ENCODE data around the gene ARFRP1. TPM values are rescaled to one million over a fixed set of nuclear protein-coding genes. Genes with fewer than 3 reads are reported as not detected.

ARFRP1 gene
- total and polyA plus RNA-seq, 2 of the 13 experiments (the other 11 are each of a cell fraction or from before 2014, with no cell fraction given) = 32.0 to 51.1 TPM

GRCh38 chr20:63657937-63658748 lies 49.6 kb downstream of the ARFRP1 start, which contains the start of gene RTEL1 (continued):
- TF ChIP-seq ZNF3 (CRISPR knock-in tag; IDR thresholded peaks at IDR 0.05) = peak; percentile 61; the same call in 1 of the 2 replicates
- no peak for TF ChIP-seq TCF12 (IDR thresholded peaks at IDR 0.05)
- peak; percentile 63; the same call in 1 of the 2 replicates for TF ChIP-seq TCF12 (CRISPR knock-in tag; IDR thresholded peaks at IDR 0.05)
- peak; percentile 86 for TF ChIP-seq MED8 (CRISPR knock-in tag; IDR thresholded peaks at IDR 0.05; ENCODE audit: insufficient replicate concordance)
- no peak for TF ChIP-seq HNRNPUL1 (IDR thresholded peaks at IDR 0.05; ENCODE audit: low read depth, low read length)
- TF ChIP-seq ESRRA (CRISPR knock-in tag; IDR thresholded peaks at IDR 0.05; ENCODE audit: low read depth) = peak; percentile 36; the same call in 1 of the 2 replicates
- TF ChIP-seq ZNF749 (CRISPR knock-in tag; IDR thresholded peaks at IDR 0.05; ENCODE audit: borderline replicate concordance) = peak; percentile 91; the same call in 1 of the 2 replicates
- peak; percentile 54; the same call in 1 of the 2 replicates for TF ChIP-seq GATAD2A (CRISPR knock-in tag; IDR thresholded peaks at IDR 0.05)
- no peak for TF ChIP-seq HDAC6 (IDR thresholded peaks at IDR 0.05; ENCODE audit: low read depth, low read length)
- TF ChIP-seq ZNF468 (CRISPR knock-in tag; IDR thresholded peaks at IDR 0.05) = peak; percentile 92
- TF ChIP-seq ZNF292 (CRISPR knock-in tag; IDR thresholded peaks at IDR 0.05; ENCODE audit: borderline replicate concordance, low read depth) = no peak
- TF ChIP-seq SNAPC5 (CRISPR knock-in tag; IDR thresholded peaks at IDR 0.05; ENCODE audit: borderline replicate concordance) = peak; percentile 84; the same call in 1 of the 2 replicates
- TF ChIP-seq KLF16 (CRISPR knock-in tag; IDR thresholded peaks at IDR 0.05) = peak; percentile 78 to 99
- TF ChIP-seq ZNF577 (CRISPR knock-in tag; IDR thresholded peaks at IDR 0.05; ENCODE audit: borderline replicate concordance, low read depth) = no peak
- TF ChIP-seq ELF4 (CRISPR knock-in tag; IDR thresholded peaks at IDR 0.05; ENCODE audit: borderline replicate concordance) = peak; percentile 79; the same call in 1 of the 2 replicates
- no peak; the same call in 1 of the 2 replicates for TF ChIP-seq SETDB1 (CRISPR knock-in tag; IDR thresholded peaks at IDR 0.05; ENCODE audit: borderline replicate concordance)
- peak; percentile 1; the same call in 1 of the 2 replicates for TF ChIP-seq PLSCR1 (CRISPR knock-in tag; IDR thresholded peaks at IDR 0.05; ENCODE audit: borderline replicate concordance)
- no peak; the same call in 1 of the 2 replicates for TF ChIP-seq NFIC (IDR thresholded peaks at IDR 0.05; ENCODE audit: low read length)
- TF ChIP-seq ZHX2 (IDR thresholded peaks at IDR 0.05; ENCODE audit: low read depth) = peak; percentile 94
- peak; percentile 88; the same call in 1 of the 2 replicates for TF ChIP-seq ZHX2 (CRISPR knock-in tag; IDR thresholded peaks at IDR 0.05; ENCODE audit: borderline replicate concordance)
- TF ChIP-seq ZNF337 (CRISPR knock-in tag; IDR thresholded peaks at IDR 0.05; ENCODE audit: borderline replicate concordance, low read depth) = no peak; the same call in 1 of the 2 replicates
- no peak for TF ChIP-seq ZNF781 (CRISPR knock-in tag; IDR thresholded peaks at IDR 0.05; ENCODE audit: borderline replicate concordance, not compliant biosample characterization)
- peak; percentile 94 for TF ChIP-seq ZFP37 (CRISPR knock-in tag; IDR thresholded peaks at IDR 0.05; ENCODE audit: borderline replicate concordance)
